HepG2 (cell line): Measurements from ENCODE around the gene ADIPOR2. TPM values are rescaled to one million over a fixed set of nuclear protein-coding genes. Genes with fewer than 3 reads are reported as not detected.

Experiments used
- CCAR2 ChIP-seq: fragments of 200-400 bp; formaldehyde crosslinking; optimal IDR thresholded peaks from 2 replicates; pipeline ENCODE3; 2018; ENCODE audit warnings: low read depth, mild to moderate bottlenecking, low read length, moderate library complexity
- CSRNP2 ChIP-seq: sonication (generic); formaldehyde crosslinking; conservative IDR thresholded peaks from 2 replicates; pipeline ENCODE4 v1.8.0; 2022; ENCODE audit warnings: low read depth, missing genetic modification reagents
- DPF2 ChIP-seq: sonication (generic); formaldehyde crosslinking; IDR thresholded peaks from 2 replicates; pipeline ENCODE4 v1.4.0; 2020; ENCODE audit warnings: mild to moderate bottlenecking, low read depth, missing genetic modification reagents, borderline replicate concordance
- EP300 ChIP-seq, 3 experiments: sonication (generic) in 1 of 3; formaldehyde crosslinking in 1 of 3; IDR thresholded peaks; 2 replicates each; pipeline versions ENCODE4 v1.5.1 to v1.6.1; 2011 to 2020; ENCODE audit warnings: low read depth in 2 of 3, low read length in 2 of 3, borderline replicate concordance in 1 of 3, improper control_type of control experiment in 1 of 3, mild to moderate bottlenecking in 1 of 3, missing genetic modification reagents in 1 of 3, moderate library complexity in 1 of 3
- ETV5 ChIP-seq: IDR thresholded peaks from 2 replicates; pipeline ENCODE4 v1.6.1; 2018; ENCODE audit warnings: missing biosample characterization, missing genetic modification reagents, inconsistent platforms, borderline replicate concordance
- FOXJ3 ChIP-seq: sonication (generic); formaldehyde crosslinking; IDR thresholded peaks from 2 replicates; pipeline ENCODE4 v1.4.0; 2020; ENCODE audit warnings: missing genetic modification reagents, mild to moderate bottlenecking, borderline replicate concordance
- IRF2 ChIP-seq: IDR thresholded peaks from 2 replicates; pipeline ENCODE4 v1.6.1; 2018; ENCODE audit warnings: missing genetic modification reagents, missing compliant biosample characterization
- KAT8 ChIP-seq: IDR thresholded peaks from 2 replicates; pipeline ENCODE4 v1.6.1; 2016; ENCODE audit warnings: missing genetic modification reagents, missing compliant biosample characterization
- POLR2G ChIP-seq: fragments of 200-400 bp; formaldehyde crosslinking; IDR thresholded peaks from 2 replicates; pipeline ENCODE4 v1.6.1; 2018; ENCODE audit warnings: mild to moderate bottlenecking, low read depth, low read length, moderate library complexity
- RAD21 ChIP-seq: fragments of 450-650 bp; formaldehyde crosslinking; IDR thresholded peaks from 2 replicates; pipeline ENCODE4 v1.5.0; 2020; ENCODE audit warnings: mild to moderate bottlenecking
- U2AF2 ChIP-seq: fragments of 200-400 bp; formaldehyde crosslinking; IDR thresholded peaks from 2 replicates; pipeline ENCODE4 v1.6.1; 2017; ENCODE audit warnings: low read depth, mild to moderate bottlenecking, low read length
- ZFY ChIP-seq: sonication (generic); formaldehyde crosslinking; IDR thresholded peaks from 2 replicates; pipeline ENCODE4 v1.4.0; 2020; ENCODE audit warnings: missing genetic modification reagents
- ZNF142 ChIP-seq: sonication (generic); formaldehyde crosslinking; IDR thresholded peaks from 2 replicates; pipeline ENCODE4 v1.4.0; 2020; ENCODE audit warnings: missing genetic modification reagents
- ZNF326 ChIP-seq: sonication (generic); formaldehyde crosslinking; IDR thresholded peaks from 2 replicates; pipeline ENCODE4 v1.4.0; 2020; ENCODE audit warnings: missing genetic modification reagents, borderline replicate concordance
- ZNF646 ChIP-seq: sonication (generic); formaldehyde crosslinking; IDR thresholded peaks from 2 replicates; pipeline ENCODE4 v1.9.0; 2021; ENCODE audit warnings: mild to moderate bottlenecking, missing genetic modification reagents
- polyA plus RNA-seq, 8 experiments: library from polyadenylated mRNA; depleted of rRNA in 3 of 8; stranded (reverse) in 7 of 8; unstranded in 1 of 8; fragments of >200 nt; fragmentation: Illumina TruSeq in 4 of 8; extraction: Trizol in 4 of 8; gene quantifications; 2 replicates each; pipeline versions ENCODE4 v1.2.1 to v1.2.3, GENCODE V29; 2011 to 2016; ENCODE audit warnings: low read depth in 4 of 8, missing spikeins in 1 of 8, mixed read lengths in 1 of 8; ENCODE audit not compliant: insufficient read depth in 1 of 8
- total RNA-seq, 5 experiments: library from RNA; depleted of rRNA; stranded (reverse); fragments of >200 nt; fragmentation: Illumina TruSeq; extraction: Trizol; gene quantifications; 2 replicates each; pipeline ENCODE4 v1.2.3, GENCODE V29; 2016; ENCODE audit warnings: low read depth in 1 of 5

Gene ADIPOR2
- total and polyA plus RNA-seq, 2 of the 13 experiments (the other 11 are each of a cell fraction or from before 2014, with no cell fraction given) = 35.2 to 52.2 TPM

GRCh38 chr12:1666685-1667162, 24.1 kb upstream of the ADIPOR2 start (continued):
- no peak for TF ChIP-seq ZNF646 (CRISPR knock-in tag)
- no peak for TF ChIP-seq RAD21 (CRISPR knock-in tag)
- TF ChIP-seq ETV5 (CRISPR knock-in tag) = peak; percentile 57; the same call in 1 of the 2 replicates
- no peak for TF ChIP-seq FOXJ3 (CRISPR knock-in tag)
- TF ChIP-seq ZFY (CRISPR knock-in tag) = no peak
- peak; percentile 34; the same call in 1 of the 2 replicates for TF ChIP-seq KAT8
- no peak for TF ChIP-seq ZNF142 (CRISPR knock-in tag)
- peak in 1 of 2 experiments; percentile 67; a peak in 1 of 4 replicates for TF ChIP-seq EP300 (IDR thresholded peaks at IDR 0.05; ENCODE audit: low read depth in 2 of 2, low read length in 2 of 2)
- TF ChIP-seq EP300 (CRISPR knock-in tag; IDR thresholded peaks at IDR 0.05; ENCODE audit: borderline replicate concordance) = peak; percentile 27; the same call in 1 of the 2 replicates
- no peak for TF ChIP-seq U2AF2
- no peak for TF ChIP-seq POLR2G
- no peak for TF ChIP-seq IRF2
- no peak for TF ChIP-seq CSRNP2 (CRISPR knock-in tag)
- no peak for TF ChIP-seq CCAR2
- TF ChIP-seq ZNF326 (CRISPR knock-in tag) = no peak
- TF ChIP-seq DPF2 (CRISPR knock-in tag) = no peak
